Neural cell (in vitro differentiated cells): Measurements from ENCODE around the gene PRDX6. TPM values are rescaled to one million over a fixed set of nuclear protein-coding genes. Genes with fewer than 3 reads are reported as not detected.

Source experiments
- H2AFZ ChIP-seq: fragments of 200-600, 300-800 bp; sonication (generic), shearing (Covaris generic); 2 replicates; pipeline ENCODE4 v1.6.0; 2014; ENCODE audit warnings: low read depth, mild to moderate bottlenecking, antibody characterized with exemption, low read length, moderate library complexity
- H3F3A ChIP-seq: fragments of 200-600 bp; shearing (Covaris generic); 2 replicates; pipeline ENCODE4 v1.6.1; 2016; ENCODE audit warnings: mild to moderate bottlenecking, moderate library complexity, mixed read lengths, antibody characterized with exemption, low read length; ENCODE audit not compliant: insufficient read depth, poor library complexity, severe bottlenecking
- H3K27ac ChIP-seq: fragments of 200-600, 300-800 bp; sonication (generic), shearing (Covaris generic); 2 replicates; pipeline ENCODE4 v1.5.1; 2014; ENCODE audit warnings: mild to moderate bottlenecking, low read length, moderate library complexity
- H3K27me3 ChIP-seq: fragments of 300-800, 200-600 bp; sonication (generic), shearing (Covaris generic); 2 replicates; pipeline ENCODE4 v1.6.0; 2014; ENCODE audit warnings: mild to moderate bottlenecking, low read depth, low read length, moderate library complexity; ENCODE audit not compliant: insufficient read depth
- H3K36me3 ChIP-seq: fragments of 300-800, 200-600 bp; sonication (generic), shearing (Covaris generic); 2 replicates; pipeline ENCODE4 v1.5.1; 2014; ENCODE audit warnings: mild to moderate bottlenecking, antibody characterized with exemption, low read length, moderate library complexity; ENCODE audit not compliant: insufficient read depth
- H3K4me2 ChIP-seq: fragments of 300-800, 200-600 bp; sonication (generic), shearing (Covaris generic); 2 replicates; pipeline ENCODE4 v1.6.0; 2014; ENCODE audit warnings: mild to moderate bottlenecking, low read length
- H3K4me3 ChIP-seq: fragments of 300-800, 200-600 bp; sonication (generic), shearing (Covaris generic); 2 replicates; pipeline ENCODE4 v1.5.1; 2014; ENCODE audit warnings: mild to moderate bottlenecking, low read length, moderate library complexity
- H3K79me2 ChIP-seq: fragments of 200-600 bp; shearing (Covaris generic); replicated peaks from 2 replicates; pipeline ENCODE4 v1.6.0; 2014; ENCODE audit warnings: mild to moderate bottlenecking, low read length, moderate library complexity; ENCODE audit not compliant: insufficient read depth
- H3K9ac ChIP-seq: fragments of 300-800, 200-600 bp; sonication (generic), shearing (Covaris generic); 2 replicates; pipeline ENCODE4 v1.6.1; 2016; ENCODE audit warnings: mild to moderate bottlenecking, low read length, mixed read lengths
- H3K9me2 ChIP-seq: fragments of 200-600 bp; shearing (Covaris generic); 2 replicates; pipeline ENCODE4 v1.6.1; 2016; ENCODE audit warnings: mild to moderate bottlenecking, low read length, mixed read lengths; ENCODE audit not compliant: insufficient read depth
- H3K9me3 ChIP-seq: fragments of 200-600, 300-800 bp; sonication (generic), shearing (Covaris generic); 2 replicates; pipeline ENCODE4 v1.6.1; 2016; ENCODE audit warnings: mild to moderate bottlenecking, mixed run types, low read length, moderate library complexity, mixed read lengths
- H4K20me1 ChIP-seq: fragments of 200-600 bp; shearing (Covaris generic); 2 replicates; pipeline ENCODE4 v1.6.1; 2016; ENCODE audit warnings: mild to moderate bottlenecking, mixed run types; ENCODE audit not compliant: insufficient read depth
- EP300 ChIP-seq: fragments of 450-650 bp; conservative IDR thresholded peaks from 2 replicates; pipeline ENCODE4 v1.6.1; 2014; ENCODE audit warnings: antibody characterized with exemption, mild to moderate bottlenecking, moderate library complexity; ENCODE audit not compliant: poor library complexity, severe bottlenecking
- EZH2 ChIP-seq: fragments of 200-600, 300-800 bp; shearing (Covaris generic), sonication (generic); IDR thresholded peaks from 2 replicates; pipeline ENCODE4 v1.6.1; 2014; ENCODE audit warnings: antibody characterized with exemption, low read length, borderline replicate concordance, mild to moderate bottlenecking; ENCODE audit not compliant: insufficient read depth, poor library complexity, severe bottlenecking
- MXI1 ChIP-seq: fragments of 450-650 bp; conservative IDR thresholded peaks from 2 replicates; pipeline ENCODE4 v1.6.1; 2014; ENCODE audit warnings: antibody characterized with exemption, mild to moderate bottlenecking; ENCODE audit not compliant: poor library complexity, severe bottlenecking
- POLR2AphosphoS5 ChIP-seq: IDR thresholded peaks from 2 replicates; pipeline ENCODE4 v1.6.1; 2012
- RAD21 ChIP-seq: fragments of 450-650 bp; conservative IDR thresholded peaks from 2 replicates; pipeline ENCODE4 v1.6.1; 2014; ENCODE audit warnings: antibody characterized with exemption, mild to moderate bottlenecking, moderate library complexity
- SMC3 ChIP-seq: fragments of 450-650 bp; conservative IDR thresholded peaks from 2 replicates; pipeline ENCODE4 v1.6.1; 2014; ENCODE audit warnings: antibody characterized with exemption, mild to moderate bottlenecking, moderate library complexity; ENCODE audit not compliant: poor library complexity
- TAF1 ChIP-seq: IDR thresholded peaks from 2 replicates; pipeline ENCODE4 v1.6.1; 2012; ENCODE audit warnings: low read depth
- polyA plus RNA-seq: library from polyadenylated mRNA; depleted of rRNA; stranded (reverse); fragments of >200 nt; gene quantifications from 2 replicates; pipeline ENCODE4 v1.2.3, GENCODE V29; 2014
- TF ChIP-seq, protein P1 (sequence below): fragments of 450-650 bp; IDR thresholded peaks from 2 replicates; pipeline ENCODE4 v1.5.1; 2014; ENCODE audit warnings: antibody characterized with exemption, mild to moderate bottlenecking, moderate library complexity; ENCODE audit not compliant: poor library complexity, severe bottlenecking
- TF ChIP-seq, protein P2 (sequence below): IDR thresholded peaks from 2 replicates; pipeline ENCODE4 v1.6.1; 2012; ENCODE audit warnings: borderline replicate concordance

PRDX6 gene
- polyA plus RNA-seq, 1 donor from 2014 or later = 118 TPM

DNA sequence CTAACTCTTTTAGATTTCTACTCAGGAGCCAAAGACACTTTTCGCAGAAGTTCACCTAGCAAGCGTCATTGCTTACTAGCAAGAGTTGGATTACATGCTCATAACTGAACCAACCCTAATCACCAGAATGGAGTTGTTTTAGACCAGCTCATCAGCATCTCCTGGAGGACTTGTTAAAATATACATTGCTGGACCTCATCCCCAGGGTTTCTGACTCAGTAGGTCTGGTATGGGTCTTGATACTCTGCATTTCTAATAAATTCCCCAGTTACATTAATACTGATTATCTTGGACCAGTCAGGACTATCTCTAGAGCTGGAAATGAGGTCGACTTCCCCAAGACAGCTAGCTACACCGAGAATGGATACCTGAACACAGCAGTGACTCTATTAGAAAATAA lies 9.7 kb upstream of the PRDX6 start:
- TF ChIP-seq EP300 (no peak), TAF1 (no peak), POLR2AphosphoS5 (no peak), MXI1 (no peak), EZH2 (no peak), SMC3 (no peak), RAD21 (no peak)
- TF ChIP-seq, protein P1, sequence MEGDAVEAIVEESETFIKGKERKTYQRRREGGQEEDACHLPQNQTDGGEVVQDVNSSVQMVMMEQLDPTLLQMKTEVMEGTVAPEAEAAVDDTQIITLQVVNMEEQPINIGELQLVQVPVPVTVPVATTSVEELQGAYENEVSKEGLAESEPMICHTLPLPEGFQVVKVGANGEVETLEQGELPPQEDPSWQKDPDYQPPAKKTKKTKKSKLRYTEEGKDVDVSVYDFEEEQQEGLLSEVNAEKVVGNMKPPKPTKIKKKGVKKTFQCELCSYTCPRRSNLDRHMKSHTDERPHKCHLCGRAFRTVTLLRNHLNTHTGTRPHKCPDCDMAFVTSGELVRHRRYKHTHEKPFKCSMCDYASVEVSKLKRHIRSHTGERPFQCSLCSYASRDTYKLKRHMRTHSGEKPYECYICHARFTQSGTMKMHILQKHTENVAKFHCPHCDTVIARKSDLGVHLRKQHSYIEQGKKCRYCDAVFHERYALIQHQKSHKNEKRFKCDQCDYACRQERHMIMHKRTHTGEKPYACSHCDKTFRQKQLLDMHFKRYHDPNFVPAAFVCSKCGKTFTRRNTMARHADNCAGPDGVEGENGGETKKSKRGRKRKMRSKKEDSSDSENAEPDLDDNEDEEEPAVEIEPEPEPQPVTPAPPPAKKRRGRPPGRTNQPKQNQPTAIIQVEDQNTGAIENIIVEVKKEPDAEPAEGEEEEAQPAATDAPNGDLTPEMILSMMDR = no peak
- TF ChIP-seq, protein P2, sequence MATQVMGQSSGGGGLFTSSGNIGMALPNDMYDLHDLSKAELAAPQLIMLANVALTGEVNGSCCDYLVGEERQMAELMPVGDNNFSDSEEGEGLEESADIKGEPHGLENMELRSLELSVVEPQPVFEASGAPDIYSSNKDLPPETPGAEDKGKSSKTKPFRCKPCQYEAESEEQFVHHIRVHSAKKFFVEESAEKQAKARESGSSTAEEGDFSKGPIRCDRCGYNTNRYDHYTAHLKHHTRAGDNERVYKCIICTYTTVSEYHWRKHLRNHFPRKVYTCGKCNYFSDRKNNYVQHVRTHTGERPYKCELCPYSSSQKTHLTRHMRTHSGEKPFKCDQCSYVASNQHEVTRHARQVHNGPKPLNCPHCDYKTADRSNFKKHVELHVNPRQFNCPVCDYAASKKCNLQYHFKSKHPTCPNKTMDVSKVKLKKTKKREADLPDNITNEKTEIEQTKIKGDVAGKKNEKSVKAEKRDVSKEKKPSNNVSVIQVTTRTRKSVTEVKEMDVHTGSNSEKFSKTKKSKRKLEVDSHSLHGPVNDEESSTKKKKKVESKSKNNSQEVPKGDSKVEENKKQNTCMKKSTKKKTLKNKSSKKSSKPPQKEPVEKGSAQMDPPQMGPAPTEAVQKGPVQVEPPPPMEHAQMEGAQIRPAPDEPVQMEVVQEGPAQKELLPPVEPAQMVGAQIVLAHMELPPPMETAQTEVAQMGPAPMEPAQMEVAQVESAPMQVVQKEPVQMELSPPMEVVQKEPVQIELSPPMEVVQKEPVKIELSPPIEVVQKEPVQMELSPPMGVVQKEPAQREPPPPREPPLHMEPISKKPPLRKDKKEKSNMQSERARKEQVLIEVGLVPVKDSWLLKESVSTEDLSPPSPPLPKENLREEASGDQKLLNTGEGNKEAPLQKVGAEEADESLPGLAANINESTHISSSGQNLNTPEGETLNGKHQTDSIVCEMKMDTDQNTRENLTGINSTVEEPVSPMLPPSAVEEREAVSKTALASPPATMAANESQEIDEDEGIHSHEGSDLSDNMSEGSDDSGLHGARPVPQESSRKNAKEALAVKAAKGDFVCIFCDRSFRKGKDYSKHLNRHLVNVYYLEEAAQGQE = no peak
- H3K4me2 ChIP-seq = no peak overlapping the region
- H3K4me3 ChIP-seq = no peak overlapping the region
- H3K9me2 ChIP-seq = no peaks in the 10 kb centered on the region
- H3K36me3 ChIP-seq = no peaks in the 10 kb centered on the region
- no peaks in the 10 kb centered on the region for H3F3A ChIP-seq
- H3K9ac ChIP-seq = no peak overlapping the region
- no peaks in the 10 kb centered on the region for H3K79me2 ChIP-seq
- no peaks in the 10 kb centered on the region for H4K20me1 ChIP-seq
- H2AFZ ChIP-seq = no peak overlapping the region
- H3K27ac ChIP-seq = no peak overlapping the region
- H3K9me3 ChIP-seq = peaks cover 3% of the 10 kb centered on the region
- no peaks in the 10 kb centered on the region for H3K27me3 ChIP-seq

DNA sequence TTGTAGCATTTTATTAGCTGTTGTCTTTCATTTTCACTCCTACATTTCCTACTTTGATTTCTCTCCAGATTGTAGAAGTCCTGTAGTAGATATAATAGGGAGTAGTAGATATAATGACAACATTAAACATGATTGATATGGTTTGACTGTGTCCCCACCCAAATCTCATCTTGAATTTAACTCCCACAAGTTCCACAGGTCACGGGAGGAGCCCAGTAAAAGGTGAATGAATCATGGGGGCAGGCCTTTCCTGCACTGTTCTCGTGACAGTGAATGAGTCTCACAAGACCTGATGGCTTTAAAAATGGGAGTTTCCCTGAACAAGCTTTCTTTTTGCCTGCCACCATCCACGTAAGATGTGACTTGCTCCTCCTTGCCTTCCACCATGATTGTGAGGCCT lies 7.5 kb upstream of the PRDX6 start:
- Histone ChIP-seq H3K4me3 (no peak overlapping the region), H3K4me2 (no peak overlapping the region), H3K27me3 (no peaks in the 10 kb centered on the region), H3K9me3 (no peaks in the 10 kb centered on the region), H2AFZ (no peak overlapping the region), H3K9ac (no peak overlapping the region), H3K27ac (no peak overlapping the region), H3F3A (no peaks in the 10 kb centered on the region), H3K79me2 (no peaks in the 10 kb centered on the region), H3K36me3 (no peaks in the 10 kb centered on the region), H3K9me2 (no peaks in the 10 kb centered on the region), H4K20me1 (no peaks in the 10 kb centered on the region)
- TF ChIP-seq EZH2 (no peak), SMC3 (no peak), MXI1 (no peak), TAF1 (no peak)
- TF ChIP-seq, protein P1 = no peak
